GM12878 (cell line): ENCODE results near the gene SIAH2. TPM values are rescaled to one million over a fixed set of nuclear protein-coding genes. Genes with fewer than 3 reads are reported as not detected.
A peak's percentile ranks its signal among the peaks of the same experiment; 100 is the strongest.

Experiments used
- ATAC-seq: fragments of 200-7000 bp; cut with Tn5 transposase; 3 replicates; pipeline ENCODE4 v1.9.1; 2020; ENCODE audit warnings: mild to moderate bottlenecking, moderate library complexity
- BruUV-seq: library from RNA; stranded (reverse); fragments of 400-500 nt; replicated peaks from 2 replicates; lab custom pipeline; 2021; lab: Mats Ljungman, UMichigan
- CTCF ChIA-PET: fragments of 300-600 bp; sonication (Branson Sonifier 250); formaldehyde crosslinking; extraction: SDS; loops from one replicate; lab custom pipeline; 2021; ENCODE audit warnings: inconsistent platforms; lab: Yijun Ruan, JAX
- POLR2A ChIA-PET: fragments of 350-600 bp; formaldehyde crosslinking; extraction: SDS; loops from one replicate; lab custom pipeline; 2021; ENCODE audit warnings: inconsistent platforms; lab: Charles Lee
- RAD21 ChIA-PET: fragments of 300-600 bp; sonication (Branson Sonifier 250); formaldehyde crosslinking; loops from one replicate; lab custom pipeline; 2023; ENCODE audit warnings: antibody characterized with exemption; ENCODE audit not compliant: unreplicated experiment; lab: Charles Lee
- SMC1A ChIA-PET: fragments of 300-600 bp; sonication (Branson Sonifier 250); formaldehyde crosslinking; loops from one replicate; lab custom pipeline; 2023; ENCODE audit not compliant: unreplicated experiment, uncharacterized antibody; lab: Charles Lee
- DNase-seq: peaks from one replicate; pipeline ENCODE4 v3.0.0-alpha.2; 2011; ENCODE audit warnings: low read depth, low spot score
- FAIRE-seq: peaks from 3 replicates; lab custom pipeline; 2011; peaks lifted over from hg19 to GRCh38; lab: Jason Lieb, UNC
- H2AFZ ChIP-seq: 2 replicates; pipeline ENCODE4 v1.6.0; 2011; ENCODE audit warnings: low read depth, low read length, control low read depth; ENCODE audit not compliant: control insufficient read depth
- H3K27ac ChIP-seq: 2 replicates; pipeline ENCODE4 v1.5.1; 2011; ENCODE audit warnings: control low read depth; ENCODE audit not compliant: control insufficient read depth, insufficient read depth
- H3K27me3 ChIP-seq, 2 experiments: replicated peaks in 1 of 2; 2 replicates each; pipeline versions ENCODE4 v1.6.0 to v1.6.1; 2011; ENCODE audit warnings: low read length in 1 of 2; ENCODE audit not compliant: control insufficient read depth in 2 of 2, insufficient read depth in 2 of 2
- H3K36me3 ChIP-seq, 2 experiments: 2 replicates each; pipeline ENCODE4 v1.5.1; 2011; ENCODE audit warnings: low read length in 1 of 2; ENCODE audit not compliant: control insufficient read depth in 2 of 2, insufficient read depth in 2 of 2
- H3K4me1 ChIP-seq: 2 replicates; pipeline ENCODE4 v1.6.1; 2011; ENCODE audit warnings: mild to moderate bottlenecking, low read length, moderate library complexity, mixed read lengths; ENCODE audit not compliant: control insufficient read depth, insufficient read depth
- H3K4me2 ChIP-seq: 2 replicates; pipeline ENCODE4 v1.6.0; 2011; ENCODE audit warnings: control low read depth; ENCODE audit not compliant: control insufficient read depth, insufficient read depth
- H3K4me3 ChIP-seq: fragments of 200-600 bp; sonication (generic); 2 replicates; pipeline ENCODE4 v1.5.1; 2016
- H3K79me2 ChIP-seq: 2 replicates; pipeline ENCODE4 v1.6.0; 2011; ENCODE audit warnings: low read length; ENCODE audit not compliant: control insufficient read depth, insufficient read depth
- H3K9ac ChIP-seq: 2 replicates; pipeline ENCODE4 v1.8.0; 2011; ENCODE audit warnings: low read length, control low read depth, mixed read lengths; ENCODE audit not compliant: control insufficient read depth, insufficient read depth
- H3K9me3 ChIP-seq: replicated peaks from 3 replicates; pipeline ENCODE4 v1.5.1; 2011; ENCODE audit warnings: mild to moderate bottlenecking, low read length; ENCODE audit not compliant: control insufficient read depth, insufficient read depth
- H4K20me1 ChIP-seq: 2 replicates; pipeline ENCODE4 v1.6.0; 2011; ENCODE audit not compliant: control insufficient read depth, insufficient read depth
- BRCA1 ChIP-seq: IDR thresholded peaks from 2 replicates; pipeline ENCODE4 v1.6.1; 2011; ENCODE audit warnings: low read depth, low read length, improper control_type of control experiment
- CBX5 ChIP-seq: sonication (generic); IDR thresholded peaks from 2 replicates; pipeline ENCODE4 v1.6.1; 2016; ENCODE audit warnings: low read depth, moderate library complexity, mild to moderate bottlenecking, inconsistent platforms
- CHD1 ChIP-seq: IDR thresholded peaks from 2 replicates; pipeline ENCODE4 v1.6.1; 2012; ENCODE audit warnings: low read depth, low read length, improper control_type of control experiment
- JUND ChIP-seq: IDR thresholded peaks from 2 replicates; pipeline ENCODE4 v1.6.1; 2012; ENCODE audit warnings: low read depth, mild to moderate bottlenecking, low read length, improper control_type of control experiment, moderate library complexity
- MEF2B ChIP-seq: fragments of 450-650 bp; IDR thresholded peaks from 2 replicates; pipeline ENCODE4 v1.6.1; 2018; ENCODE audit warnings: mild to moderate bottlenecking, moderate library complexity; ENCODE audit not compliant: partially characterized antibody, poor library complexity, severe bottlenecking
- NKRF ChIP-seq: fragments of 450-650 bp; conservative IDR thresholded peaks from 2 replicates; pipeline ENCODE4 v1.6.1; 2017; ENCODE audit warnings: mild to moderate bottlenecking, moderate library complexity
- TCF7 ChIP-seq: IDR thresholded peaks from 2 replicates; pipeline ENCODE4 v1.6.1; 2014; ENCODE audit warnings: antibody characterized with exemption, borderline replicate concordance
- ZSCAN29 ChIP-seq: fragments of 450-650 bp; IDR thresholded peaks from 2 replicates; pipeline ENCODE4 v1.6.1; 2017; ENCODE audit warnings: mild to moderate bottlenecking, moderate library complexity
- WGBS: methylation state at CpG from one replicate; pipeline ENCODE4 v1.1.6; 2016; ENCODE audit warnings: low lambda C conversion rate; ENCODE audit not compliant: insufficient replicate concordance, insufficient coverage; ENCODE audit errors: missing lambda C conversion rate; 5-methylcytosine and 5-hydroxymethylcytosine counted together
- in situ Hi-C: fragments of 300-500 bp; cut with MboI; formaldehyde crosslinking; loops from 9 replicates; pipeline ENCODE4 v1.14.3; 2018; ENCODE audit warnings: mixed read lengths
- intact Hi-C: fragments of 100-400 bp; cut with micrococcal nuclease; formaldehyde crosslinking; loops from one replicate; pipeline ENCODE4 v1.14.2; 2022; ENCODE audit not compliant: unreplicated experiment
- polyA plus RNA-seq, 11 experiments: library from polyadenylated mRNA; depleted of rRNA in 4 of 11; unstranded in 6 of 11; stranded (reverse) in 5 of 11; fragments of >200 nt; fragmentation: Nextera tagmentation in 4 of 11; fragmentation: Illumina TruSeq in 1 of 11; extraction: Ambion mirVana in 4 of 11; extraction: Trizol in 1 of 11; gene quantifications; 1 replicate in 1 of 11; 2 replicates in 10 of 11; pipeline versions ENCODE4 v1.2.1 to v1.2.3, GENCODE V29; 2011 to 2016; ENCODE audit warnings: inconsistent platforms in 2 of 11, missing spikeins in 2 of 11, low read depth in 1 of 11
- total RNA-seq, 4 experiments: library from RNA; depleted of rRNA in 3 of 4; stranded (reverse); fragments of >200 nt in 3 of 4; fragmentation: Illumina TruSeq in 1 of 4; extraction: Trizol in 1 of 4; gene quantifications; 2 replicates each; pipeline versions ENCODE4 v1.2.1 to v1.2.3, GENCODE V29; 2013 to 2021
- TF ChIP-seq, protein P1 (sequence below): IDR thresholded peaks from 2 replicates; pipeline ENCODE4 v1.6.1; 2011; ENCODE audit warnings: borderline replicate concordance, low read depth, mild to moderate bottlenecking, moderate library complexity, mixed read lengths, low read length; ENCODE audit not compliant: insufficient read depth; ENCODE audit errors: extremely low read length
- TF ChIP-seq, protein P2 (sequence below): fragments of 450-650 bp; IDR thresholded peaks from 2 replicates; pipeline ENCODE4 v1.6.1; 2017; ENCODE audit warnings: antibody characterized with exemption, mild to moderate bottlenecking, moderate library complexity

Gene SIAH2
- total and polyA plus RNA-seq, 10 of the 15 experiments (the other 5 are each of a cell fraction or from before 2014, with no cell fraction given) = 3.3 to 51.5 (median 29.7) TPM

DNA sequence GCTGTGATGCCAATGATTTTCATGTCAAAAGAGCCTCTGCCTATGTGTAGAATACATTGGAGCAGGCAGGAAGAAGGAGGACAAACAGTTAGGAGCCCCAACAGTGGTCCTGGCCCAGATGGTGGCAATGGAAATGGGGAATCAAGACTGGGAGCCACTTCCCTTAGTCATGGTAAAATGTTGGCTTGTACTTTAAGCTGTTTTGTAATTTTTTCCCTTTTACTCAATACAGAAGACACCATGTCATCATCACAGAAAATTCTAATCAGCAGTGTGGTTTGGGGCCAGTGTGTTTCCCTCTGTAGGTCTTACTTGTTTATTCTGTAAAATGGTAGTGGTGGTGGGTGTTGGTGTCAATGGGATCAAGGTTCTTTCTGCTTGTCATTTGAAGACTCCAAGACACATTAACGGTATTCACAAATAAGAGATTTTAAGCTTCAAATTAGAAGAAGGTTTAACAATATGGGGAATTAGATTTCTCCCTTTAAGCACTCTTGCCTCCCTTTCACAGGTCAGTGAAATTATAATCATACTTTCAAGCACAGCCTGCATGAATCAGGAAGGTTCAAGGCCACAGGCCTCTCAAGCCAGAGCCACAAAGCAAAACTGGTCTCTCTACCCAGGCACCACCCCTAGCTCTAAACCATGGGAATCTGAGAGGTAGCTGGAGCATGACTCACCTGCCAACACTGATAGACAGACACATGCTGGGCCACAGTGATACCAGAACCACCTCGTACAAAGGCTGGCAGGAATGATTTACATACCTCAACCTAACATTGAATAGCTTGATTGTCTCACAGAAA, 24.9 kb downstream of the SIAH2 start (continued):
- TF ChIP-seq NKRF = no peak
- TF ChIP-seq, protein P1, sequence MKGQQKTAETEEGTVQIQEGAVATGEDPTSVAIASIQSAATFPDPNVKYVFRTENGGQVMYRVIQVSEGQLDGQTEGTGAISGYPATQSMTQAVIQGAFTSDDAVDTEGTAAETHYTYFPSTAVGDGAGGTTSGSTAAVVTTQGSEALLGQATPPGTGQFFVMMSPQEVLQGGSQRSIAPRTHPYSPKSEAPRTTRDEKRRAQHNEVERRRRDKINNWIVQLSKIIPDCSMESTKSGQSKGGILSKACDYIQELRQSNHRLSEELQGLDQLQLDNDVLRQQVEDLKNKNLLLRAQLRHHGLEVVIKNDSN = no peak
- no peak for TF ChIP-seq ZSCAN29

- no peak overlapping the region for H3K9ac ChIP-seq
- no peaks in the 10 kb centered on the region for H3K27me3 ChIP-seq
- in situ Hi-C loops = no loop called here
- peaks cover 10% of the 10 kb centered on the region for H3K79me2 ChIP-seq
- no peak overlapping the region for H3K4me3 ChIP-seq
- BruUV-seq = no TSS peak
- peaks cover 32% of the 10 kb centered on the region for H3K4me1 ChIP-seq
- SMC1A ChIA-PET = interaction anchor here (0.5 to 2.8 kb wide), 10 partner anchors 16 to 209 kb away, joined by 3 to 27 read pairs (median 6); no protein-coding TSS in a partner anchor
- no peaks in the 10 kb centered on the region for H4K20me1 ChIP-seq
- H3K4me2 ChIP-seq = no peak overlapping the region
- 69% methylated on average over 8 of the region's 8 CpGs for WGBS
- H2AFZ ChIP-seq = no peak overlapping the region
- CTCF ChIA-PET = interaction anchor here (0.8 to 1.6 kb wide), 5 partner anchors 9 to 50 kb away, joined by 3 to 14 read pairs (median 3); partner anchors contain the start of gene SIAH2
- POLR2A ChIA-PET = interaction anchor here (0.6 to 2.0 kb wide), 5 partner anchors 10 to 139 kb away, joined by 3 to 28 read pairs (median 5); partner anchors contain the start of genes ERICH6 and SIAH2
- H3K27ac ChIP-seq = no peak overlapping the region
- DNase-seq (no peak), ATAC-seq (peak; percentile 3; the same call in 2 of the 3 replicates), FAIRE-seq (no peak)
- no peaks in the 10 kb centered on the region for H3K9me3 ChIP-seq
- H3K36me3 ChIP-seq = peaks cover 0 to 5% of the 10 kb centered on the region in 2 experiments
- RAD21 ChIA-PET = interaction anchor here (0.9 to 1.8 kb wide), 6 partner anchors 15 to 138 kb away, joined by 3 to 30 read pairs (median 6); partner anchors contain the start of gene SIAH2
- intact Hi-C loops = no loop called here
- TF ChIP-seq CBX5 (no peak), JUND (no peak), CHD1 (no peak), MEF2B (peak; percentile 38), TCF7 (0 out of 2 replicates have a peak, but pooled peaks have one; percentile 33), BRCA1 (no peak)
- TF ChIP-seq, protein P2, sequence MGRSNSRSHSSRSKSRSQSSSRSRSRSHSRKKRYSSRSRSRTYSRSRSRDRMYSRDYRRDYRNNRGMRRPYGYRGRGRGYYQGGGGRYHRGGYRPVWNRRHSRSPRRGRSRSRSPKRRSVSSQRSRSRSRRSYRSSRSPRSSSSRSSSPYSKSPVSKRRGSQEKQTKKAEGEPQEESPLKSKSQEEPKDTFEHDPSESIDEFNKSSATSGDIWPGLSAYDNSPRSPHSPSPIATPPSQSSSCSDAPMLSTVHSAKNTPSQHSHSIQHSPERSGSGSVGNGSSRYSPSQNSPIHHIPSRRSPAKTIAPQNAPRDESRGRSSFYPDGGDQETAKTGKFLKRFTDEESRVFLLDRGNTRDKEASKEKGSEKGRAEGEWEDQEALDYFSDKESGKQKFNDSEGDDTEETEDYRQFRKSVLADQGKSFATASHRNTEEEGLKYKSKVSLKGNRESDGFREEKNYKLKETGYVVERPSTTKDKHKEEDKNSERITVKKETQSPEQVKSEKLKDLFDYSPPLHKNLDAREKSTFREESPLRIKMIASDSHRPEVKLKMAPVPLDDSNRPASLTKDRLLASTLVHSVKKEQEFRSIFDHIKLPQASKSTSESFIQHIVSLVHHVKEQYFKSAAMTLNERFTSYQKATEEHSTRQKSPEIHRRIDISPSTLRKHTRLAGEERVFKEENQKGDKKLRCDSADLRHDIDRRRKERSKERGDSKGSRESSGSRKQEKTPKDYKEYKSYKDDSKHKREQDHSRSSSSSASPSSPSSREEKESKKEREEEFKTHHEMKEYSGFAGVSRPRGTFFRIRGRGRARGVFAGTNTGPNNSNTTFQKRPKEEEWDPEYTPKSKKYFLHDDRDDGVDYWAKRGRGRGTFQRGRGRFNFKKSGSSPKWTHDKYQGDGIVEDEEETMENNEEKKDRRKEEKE = no peak
Measured at GRCh38 chr3:150736903-150737832, 25.8 kb downstream of the SIAH2 start.
